PC-9 (cell line): Measurements from ENCODE around the gene ALAD. TPM values are rescaled to one million over a fixed set of nuclear protein-coding genes. Genes with fewer than 3 reads are reported as not detected.
"Not testable (repeated sequence)": the region's sequence is repeated elsewhere in the genome, so short reads cannot be mapped to it uniquely, and the experiment has no call there.

Source experiments
- BruUV-seq: library from RNA; stranded (reverse); fragments of 400-500 nt; replicated peaks from 2 replicates; lab custom pipeline; 2021; lab: Mats Ljungman, UMichigan
- CTCF ChIA-PET: fragments of 300-600 bp; sonication (Branson Sonifier 250); formaldehyde crosslinking; loops from one replicate; lab custom pipeline; 2022; ENCODE audit warnings: antibody characterized with exemption; lab: Charles Lee
- POLR2A ChIA-PET: fragments of 300-600 bp; sonication (Branson Sonifier 250); formaldehyde crosslinking; loops from one replicate; lab custom pipeline; 2022; ENCODE audit warnings: antibody characterized with exemption; ENCODE audit not compliant: unreplicated experiment; lab: Charles Lee
- DNase-seq, 2 experiments: peaks; one replicate each; pipeline versions ENCODE4 v3.0.0 to v3.0.0-alpha.2; 2015 to 2022; ENCODE audit warnings: mixed read lengths in 1 of 2
- H2AFZ ChIP-seq: fragments of 200-600 bp; sonication (generic); 2 replicates; pipeline ENCODE4 v1.8.1; 2017; ENCODE audit warnings: antibody characterized with exemption
- H3F3A ChIP-seq: fragments of 200-600 bp; sonication (generic); 2 replicates; pipeline ENCODE4 v1.8.1; 2017; ENCODE audit warnings: antibody characterized with exemption, mild to moderate bottlenecking, low read depth; ENCODE audit not compliant: insufficient read depth
- H3K27ac ChIP-seq: fragments of 200-600 bp; sonication (generic); 2 replicates; pipeline ENCODE4 v1.6.1; 2016; ENCODE audit warnings: mixed run types
- H3K27me3 ChIP-seq: fragments of 200-600 bp; sonication (generic); 2 replicates; pipeline ENCODE4 v1.6.1; 2016; ENCODE audit warnings: low read depth, mixed run types; ENCODE audit not compliant: insufficient read depth
- H3K36me3 ChIP-seq: fragments of 200-600 bp; sonication (generic); 2 replicates; pipeline ENCODE4 v1.6.1; 2016; ENCODE audit warnings: low read depth, mixed run types
- H3K4me1 ChIP-seq: fragments of 200-600 bp; sonication (generic); replicated peaks from 2 replicates; pipeline ENCODE4 v1.6.1; 2016; ENCODE audit warnings: mixed run types; ENCODE audit not compliant: insufficient read depth
- H3K4me2 ChIP-seq: fragments of 200-600 bp; sonication (generic); 2 replicates; pipeline ENCODE4 v1.6.1; 2017; ENCODE audit warnings: mixed run types
- H3K4me3 ChIP-seq: fragments of 200-600 bp; sonication (generic); 2 replicates; pipeline ENCODE4 v1.6.1; 2016; ENCODE audit warnings: mixed run types
- H3K79me2 ChIP-seq: fragments of 200-600 bp; sonication (generic); 2 replicates; pipeline ENCODE4 v1.6.1; 2017; ENCODE audit warnings: low read depth, mixed run types
- H3K9me2 ChIP-seq: fragments of 200-600 bp; sonication (generic); 2 replicates; pipeline ENCODE4 v1.8.1; 2017; ENCODE audit warnings: mild to moderate bottlenecking; ENCODE audit not compliant: insufficient read depth
- H3K9me3 ChIP-seq: fragments of 200-600 bp; sonication (generic); 2 replicates; pipeline ENCODE4 v1.8.1; 2016; ENCODE audit warnings: low read depth; ENCODE audit not compliant: insufficient read depth
- H4K20me1 ChIP-seq: fragments of 200-600 bp; sonication (generic); 2 replicates; pipeline ENCODE4 v1.8.1; 2017; ENCODE audit not compliant: insufficient read depth
- CTCF ChIP-seq: fragments of 200-600 bp; sonication (generic); conservative IDR thresholded peaks from 2 replicates; pipeline ENCODE4 v1.6.1; 2017; ENCODE audit warnings: mixed run types, antibody characterized with exemption, mild to moderate bottlenecking, moderate library complexity
- EZH2 ChIP-seq: fragments of 200-600 bp; sonication (generic); IDR thresholded peaks from 2 replicates; pipeline ENCODE4 v1.8.0; 2017; ENCODE audit warnings: antibody characterized with exemption, low read depth
- intact Hi-C: fragments of 100-400 bp; cut with micrococcal nuclease; formaldehyde crosslinking; loops from one replicate; pipeline ENCODE4 v1.10.0; 2022; ENCODE audit not compliant: unreplicated experiment
- total RNA-seq: library from RNA; stranded (reverse); gene quantifications from 2 replicates; pipeline ENCODE4 v1.2.3, GENCODE V29; 2021

The ALAD gene
- total RNA-seq, 1 experiment from 2014 or later = 42.7 TPM

GRCh38 chr9:113409481-113409880, 8.4 kb upstream of the ALAD start:
- H4K20me1 ChIP-seq = no peaks in the 10 kb centered on the region
- H3K4me2 ChIP-seq = peak overlapping the region; percentile 80
- no peak for TF ChIP-seq EZH2
- TF ChIP-seq CTCF = no peak
- H3K79me2 ChIP-seq = peaks cover 21% of the 10 kb centered on the region
- H3K4me1 ChIP-seq = peaks cover 18% of the 10 kb centered on the region
- BruUV-seq = TSS peak; percentile 79
- peaks cover 11% of the 10 kb centered on the region for H3K36me3 ChIP-seq
- intact Hi-C loops = loop anchor here (5.0 kb wide), 1 partner anchor 297 kb away; no protein-coding TSS in a partner anchor
- POLR2A ChIA-PET = interaction anchor here (1.1 kb wide), 1 partner anchor 68 kb away, joined by 4 read pairs; no protein-coding TSS in a partner anchor
- peak overlapping the region; percentile 88 for H2AFZ ChIP-seq
- DNase-seq = no peak
- CTCF ChIA-PET = interaction anchor here (0.6 to 1.1 kb wide), 3 partner anchors 8 to 135 kb away, joined by 3 to 8 read pairs (median 5); partner anchors contain the start of gene ALAD
- no peaks in the 10 kb centered on the region for H3K9me3 ChIP-seq
- H3K9me2 ChIP-seq = no peaks in the 10 kb centered on the region
- H3K27ac ChIP-seq = peak overlapping the region; percentile 89
- no peaks in the 10 kb centered on the region for H3K27me3 ChIP-seq
- peaks cover 30% of the 10 kb centered on the region for H3F3A ChIP-seq
- H3K4me3 ChIP-seq = peak overlapping the region; percentile 76

- peaks cover 18% of the 10 kb centered on the region for H3K4me1 ChIP-seq
- peaks cover 11% of the 10 kb centered on the region for H3K36me3 ChIP-seq
- H3F3A ChIP-seq = peaks cover 29% of the 10 kb centered on the region
- BruUV-seq, POLR2A ChIA-PET, H3K27me3 ChIP-seq, H3K27ac ChIP-seq, H3K9me3 ChIP-seq, H2AFZ ChIP-seq, H3K4me3 ChIP-seq, H3K4me2 ChIP-seq, H3K9me2 ChIP-seq, H4K20me1 ChIP-seq: not testable (repeated sequence)
- TF ChIP-seq CTCF = peak; percentile 90
- peaks cover 21% of the 10 kb centered on the region for H3K79me2 ChIP-seq
- DNase-seq = peak; percentile 55 to 73
- intact Hi-C loops = loop anchor here (1.0 to 5.0 kb wide), 2 partner anchors 98 to 295 kb away; no protein-coding TSS in a partner anchor
- CTCF ChIA-PET = interaction anchor here (0.7 kb wide), 2 partner anchors 31 to 268 kb away, joined by 3 read pairs; no protein-coding TSS in a partner anchor
Measured at GRCh38 chr9:113406873-113407511, 5.9 kb upstream of the ALAD start.

GRCh38 chr9:113406353-113406752, 5.3 kb upstream of the ALAD start:
- peaks cover 31% of the 10 kb centered on the region for H3F3A ChIP-seq
- DNase-seq, H2AFZ ChIP-seq, H3K4me2 ChIP-seq, H3K27ac ChIP-seq, H3K4me3 ChIP-seq, POLR2A ChIA-PET, H3K9me2 ChIP-seq, H3K27me3 ChIP-seq, BruUV-seq, H4K20me1 ChIP-seq, H3K9me3 ChIP-seq: not testable (repeated sequence)
- CTCF ChIA-PET = interaction anchor here (0.7 kb wide), 3 partner anchors 30 to 268 kb away, joined by 3 to 4 read pairs (median 3); no protein-coding TSS in a partner anchor
- H3K36me3 ChIP-seq = peaks cover 11% of the 10 kb centered on the region
- H3K79me2 ChIP-seq = peaks cover 21% of the 10 kb centered on the region
- peaks cover 19% of the 10 kb centered on the region for H3K4me1 ChIP-seq
- intact Hi-C loops = loop anchor here (5.0 kb wide), 1 partner anchor 294 kb away; no protein-coding TSS in a partner anchor
